Caco-2 (cell line): ENCODE results near the gene SECTM1. TPM values are rescaled to one million over a fixed set of nuclear protein-coding genes. Genes with fewer than 3 reads are reported as not detected.

Experiments
- BruUV-seq: library from RNA; stranded (reverse); fragments of 400-500 nt; replicated peaks from 2 replicates; lab custom pipeline; 2021; lab: Mats Ljungman, UMichigan
- CTCF ChIA-PET: fragments of 300-600 bp; sonication (Branson Sonifier 250); formaldehyde crosslinking; loops from one replicate; lab custom pipeline; 2022; ENCODE audit warnings: antibody characterized with exemption; lab: Charles Lee
- POLR2A ChIA-PET: fragments of 300-600 bp; sonication (Branson Sonifier 250); formaldehyde crosslinking; loops from one replicate; lab custom pipeline; 2022; ENCODE audit warnings: antibody characterized with exemption; lab: Charles Lee
- DNase-seq, 2 experiments: peaks; one replicate each; pipeline versions ENCODE4 v3.0.0 to v3.0.0-alpha.2; 2020 to 2022
- H3K27me3 ChIP-seq: replicated peaks from 2 replicates; pipeline ENCODE4 v1.6.0; 2011; ENCODE audit warnings: low read length; ENCODE audit not compliant: control insufficient read depth, insufficient read depth
- H3K36me3 ChIP-seq: 2 replicates; pipeline ENCODE4 v1.5.1; 2011; ENCODE audit warnings: low read length; ENCODE audit not compliant: control insufficient read depth, insufficient read depth
- H3K4me1 ChIP-seq: fragments of 250-450 bp; sonication (Bioruptor Pico); 2 replicates; pipeline ENCODE4 v1.5.1; 2020; ENCODE audit warnings: mild to moderate bottlenecking
- H3K4me3 ChIP-seq: 2 replicates; pipeline ENCODE4 v1.5.1; 2011; ENCODE audit warnings: low read depth, mild to moderate bottlenecking, control low read depth, low read length
- H3K9me3 ChIP-seq: fragments of 250-450 bp; sonication (Bioruptor Pico); 2 replicates; pipeline ENCODE4 v1.5.1; 2020; ENCODE audit warnings: mild to moderate bottlenecking, moderate library complexity
- H3K27ac Mint-ChIP-seq: one replicate; pipeline ENCODE4 v1.8.0; 2022; ENCODE audit warnings: mixed read lengths; ENCODE audit not compliant: unreplicated experiment
- H3K27me3 Mint-ChIP-seq: one replicate; pipeline ENCODE4 v1.8.0; 2022; ENCODE audit warnings: mixed read lengths; ENCODE audit not compliant: insufficient read depth, unreplicated experiment
- H3K36me3 Mint-ChIP-seq: one replicate; pipeline ENCODE4 v1.8.0; 2022; ENCODE audit warnings: mild to moderate bottlenecking, mixed read lengths; ENCODE audit not compliant: insufficient read depth, unreplicated experiment
- H3K4me1 Mint-ChIP-seq: one replicate; pipeline ENCODE4 v1.8.0; 2022; ENCODE audit warnings: low read depth, mixed read lengths; ENCODE audit not compliant: unreplicated experiment
- H3K4me3 Mint-ChIP-seq: one replicate; pipeline ENCODE4 v1.8.0; 2022; ENCODE audit warnings: mild to moderate bottlenecking, moderate library complexity, mixed read lengths; ENCODE audit not compliant: unreplicated experiment
- H3K9me3 Mint-ChIP-seq: one replicate; pipeline ENCODE4 v1.8.0; 2022; ENCODE audit warnings: mixed read lengths; ENCODE audit not compliant: unreplicated experiment
- intact Hi-C: fragments of 100-400 bp; cut with micrococcal nuclease; formaldehyde crosslinking; loops from one replicate; pipeline ENCODE4 v1.10.0; 2022; ENCODE audit not compliant: unreplicated experiment
- total RNA-seq: library from RNA; stranded (reverse); gene quantifications from 2 replicates; pipeline ENCODE4 v1.2.3, GENCODE V29; 2022
- TF ChIP-seq, protein P1 (sequence below), 2 experiments: fragments of 200-600 bp in 1 of 2; IDR thresholded peaks; 1 replicate in 1 of 2; 2 replicates in 1 of 2; pipeline versions ENCODE4 v1.5.1 to v1.8.0; 2011 to 2022; ENCODE audit warnings: antibody characterized with exemption in 1 of 2, control low read depth in 1 of 2, inconsistent platforms in 1 of 2, low read depth in 1 of 2, low read length in 1 of 2, mild to moderate bottlenecking in 1 of 2, moderate library complexity in 1 of 2; ENCODE audit not compliant: insufficient read depth in 1 of 2, severe bottlenecking in 1 of 2, unreplicated experiment in 1 of 2

The SECTM1 gene
- total RNA-seq, 1 experiment from 2014 or later, result 0.75 TPM

DNA sequence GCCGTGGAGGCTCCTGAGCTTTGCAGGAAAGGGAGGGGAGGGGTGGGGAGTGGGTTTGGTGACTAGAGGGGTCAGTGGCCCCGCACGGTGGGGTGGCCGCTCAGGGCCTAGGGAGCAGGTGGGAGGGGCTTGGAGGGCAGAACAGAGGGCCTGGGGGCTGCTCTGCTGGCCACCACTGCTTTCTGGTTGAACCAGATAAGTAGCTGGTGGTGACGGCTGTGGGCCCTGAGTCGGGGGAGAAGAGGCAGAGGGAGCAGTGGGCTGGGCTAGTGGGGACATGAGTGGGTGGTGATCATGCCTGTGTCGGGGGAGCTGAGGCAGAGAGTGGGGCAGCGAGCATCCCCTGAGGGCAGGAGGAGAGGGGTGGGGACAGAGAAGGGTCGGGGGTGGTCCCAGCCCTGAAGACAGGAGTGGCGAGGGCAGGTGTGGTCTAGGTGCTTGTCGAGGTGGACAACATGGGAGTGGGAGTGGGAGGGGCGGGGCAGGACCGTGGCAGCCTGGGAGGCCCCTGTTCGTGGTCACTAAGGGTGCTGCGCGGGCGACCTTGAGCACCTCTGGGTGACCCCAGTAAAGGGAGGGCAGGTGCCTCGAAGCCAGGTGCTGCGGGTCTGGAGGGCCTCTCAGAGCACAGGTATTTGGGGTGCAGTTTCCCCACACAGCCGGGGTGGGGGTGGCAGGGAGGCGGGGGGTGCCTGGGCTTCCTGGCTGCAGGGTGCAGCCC lies 9.9 kb downstream of the SECTM1 start:
- H3K27ac Mint-ChIP-seq, result no peak overlapping the region
- no peak overlapping the region for H3K4me3 ChIP-seq
- H3K36me3 ChIP-seq, result no peaks in the 10 kb centered on the region
- H3K36me3 Mint-ChIP-seq, result peaks cover 5% of the 10 kb centered on the region
- H3K9me3 Mint-ChIP-seq, result no peaks in the 10 kb centered on the region
- BruUV-seq, result no TSS peak
- no peak for DNase-seq
- TF ChIP-seq, protein P1, sequence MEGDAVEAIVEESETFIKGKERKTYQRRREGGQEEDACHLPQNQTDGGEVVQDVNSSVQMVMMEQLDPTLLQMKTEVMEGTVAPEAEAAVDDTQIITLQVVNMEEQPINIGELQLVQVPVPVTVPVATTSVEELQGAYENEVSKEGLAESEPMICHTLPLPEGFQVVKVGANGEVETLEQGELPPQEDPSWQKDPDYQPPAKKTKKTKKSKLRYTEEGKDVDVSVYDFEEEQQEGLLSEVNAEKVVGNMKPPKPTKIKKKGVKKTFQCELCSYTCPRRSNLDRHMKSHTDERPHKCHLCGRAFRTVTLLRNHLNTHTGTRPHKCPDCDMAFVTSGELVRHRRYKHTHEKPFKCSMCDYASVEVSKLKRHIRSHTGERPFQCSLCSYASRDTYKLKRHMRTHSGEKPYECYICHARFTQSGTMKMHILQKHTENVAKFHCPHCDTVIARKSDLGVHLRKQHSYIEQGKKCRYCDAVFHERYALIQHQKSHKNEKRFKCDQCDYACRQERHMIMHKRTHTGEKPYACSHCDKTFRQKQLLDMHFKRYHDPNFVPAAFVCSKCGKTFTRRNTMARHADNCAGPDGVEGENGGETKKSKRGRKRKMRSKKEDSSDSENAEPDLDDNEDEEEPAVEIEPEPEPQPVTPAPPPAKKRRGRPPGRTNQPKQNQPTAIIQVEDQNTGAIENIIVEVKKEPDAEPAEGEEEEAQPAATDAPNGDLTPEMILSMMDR (IDR thresholded peaks at IDR 0.05; ENCODE audit: insufficient read depth in 1 of 2, low read depth in 1 of 2, low read length in 1 of 2, severe bottlenecking in 1 of 2, unreplicated experiment in 1 of 2), result no peak
- H3K4me3 Mint-ChIP-seq, result no peak overlapping the region
- peaks cover 25% of the 10 kb centered on the region for H3K4me1 ChIP-seq
- CTCF ChIA-PET, result interaction anchor here (0.6 to 1.2 kb wide), 3 partner anchors 19 to 87 kb away, joined by 5 to 7 read pairs (median 6); no protein-coding TSS in a partner anchor
- POLR2A ChIA-PET, result no interaction called here
- H3K9me3 ChIP-seq, result no peaks in the 10 kb centered on the region
- no peaks in the 10 kb centered on the region for H3K27me3 Mint-ChIP-seq
- H3K27me3 ChIP-seq, result no peaks in the 10 kb centered on the region
- no peaks in the 10 kb centered on the region for H3K4me1 Mint-ChIP-seq
- intact Hi-C loops, result no loop called here

DNA sequence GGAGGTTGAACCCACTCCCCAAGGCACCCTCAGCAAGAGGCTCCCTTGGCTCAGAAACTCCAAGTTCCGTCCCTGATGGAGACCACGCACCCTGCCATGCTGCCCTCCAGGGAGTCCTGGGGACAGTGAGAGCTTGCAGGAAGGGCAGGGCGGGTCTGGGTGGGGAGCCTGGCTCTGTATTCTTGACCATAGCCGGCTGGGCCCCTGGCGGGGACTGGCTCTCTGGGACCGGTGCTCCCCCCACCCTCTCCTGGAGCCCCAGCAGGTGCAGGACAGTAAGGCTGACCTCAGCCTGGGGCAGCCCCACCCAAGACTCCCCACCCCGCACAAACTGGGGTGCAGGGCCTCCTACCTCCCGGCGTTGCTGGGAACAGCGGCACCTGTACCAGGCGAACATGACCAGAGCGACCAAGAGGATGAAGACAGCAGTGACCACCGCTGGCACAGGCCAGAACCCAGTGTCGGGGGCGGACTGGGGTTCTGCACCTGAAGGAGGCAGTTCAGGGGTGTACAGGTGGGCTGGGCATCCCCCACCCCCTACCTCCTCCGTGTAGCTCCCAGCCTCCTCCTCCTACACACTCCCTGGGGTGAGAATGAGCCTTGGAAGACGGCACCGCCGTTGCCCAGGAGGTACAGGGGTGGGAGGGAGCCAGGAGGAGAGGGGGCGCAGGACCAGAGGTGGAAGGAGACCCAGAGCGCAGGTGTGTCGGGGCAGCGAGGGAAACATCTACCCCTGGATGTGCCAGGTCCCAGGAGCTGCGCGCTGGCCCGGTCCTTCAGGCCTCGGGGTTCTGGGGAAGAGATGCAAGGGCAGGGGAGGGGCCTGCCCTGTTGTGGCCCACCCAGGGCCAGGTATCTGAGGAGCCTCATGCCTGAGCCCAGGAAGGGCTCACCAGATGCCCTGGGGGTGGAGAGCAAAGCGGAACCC lies 10.8 kb downstream of the SECTM1 start:
- no peaks in the 10 kb centered on the region for H3K27me3 ChIP-seq

More for the DNA sequence above, 10.8 kb downstream of the SECTM1 start:
- H3K36me3 ChIP-seq, result no peaks in the 10 kb centered on the region
- H3K4me3 ChIP-seq, result no peak overlapping the region
- CTCF ChIA-PET, result interaction anchor here (0.6 to 1.2 kb wide), 3 partner anchors 18 to 86 kb away, joined by 5 to 7 read pairs (median 6); no protein-coding TSS in a partner anchor
- no peaks in the 10 kb centered on the region for H3K27me3 Mint-ChIP-seq
- intact Hi-C loops, result no loop called here
- H3K9me3 Mint-ChIP-seq, result no peaks in the 10 kb centered on the region
- no peak overlapping the region for H3K27ac Mint-ChIP-seq
- TF ChIP-seq, protein P1 (IDR thresholded peaks at IDR 0.05; ENCODE audit: insufficient read depth in 1 of 2, low read depth in 1 of 2, low read length in 1 of 2, severe bottlenecking in 1 of 2, unreplicated experiment in 1 of 2), result no peak
- no peak for DNase-seq
- H3K4me1 ChIP-seq, result peaks cover 17% of the 10 kb centered on the region
- peaks cover 5% of the 10 kb centered on the region for H3K36me3 Mint-ChIP-seq
- H3K4me3 Mint-ChIP-seq, result no peak overlapping the region
- H3K9me3 ChIP-seq, result no peaks in the 10 kb centered on the region
- no TSS peak for BruUV-seq
- POLR2A ChIA-PET, result no interaction called here
- H3K4me1 Mint-ChIP-seq, result no peaks in the 10 kb centered on the region
